ENCODE results near the gene PITPNM1.
A peak's percentile ranks its signal among the peaks of the same experiment; 100 is the strongest.
"Not testable (repeated sequence)": the region's sequence is repeated elsewhere in the genome, so short reads cannot be mapped to it uniquely, and the experiment has no call there.

Gene PITPNM1

DNA sequence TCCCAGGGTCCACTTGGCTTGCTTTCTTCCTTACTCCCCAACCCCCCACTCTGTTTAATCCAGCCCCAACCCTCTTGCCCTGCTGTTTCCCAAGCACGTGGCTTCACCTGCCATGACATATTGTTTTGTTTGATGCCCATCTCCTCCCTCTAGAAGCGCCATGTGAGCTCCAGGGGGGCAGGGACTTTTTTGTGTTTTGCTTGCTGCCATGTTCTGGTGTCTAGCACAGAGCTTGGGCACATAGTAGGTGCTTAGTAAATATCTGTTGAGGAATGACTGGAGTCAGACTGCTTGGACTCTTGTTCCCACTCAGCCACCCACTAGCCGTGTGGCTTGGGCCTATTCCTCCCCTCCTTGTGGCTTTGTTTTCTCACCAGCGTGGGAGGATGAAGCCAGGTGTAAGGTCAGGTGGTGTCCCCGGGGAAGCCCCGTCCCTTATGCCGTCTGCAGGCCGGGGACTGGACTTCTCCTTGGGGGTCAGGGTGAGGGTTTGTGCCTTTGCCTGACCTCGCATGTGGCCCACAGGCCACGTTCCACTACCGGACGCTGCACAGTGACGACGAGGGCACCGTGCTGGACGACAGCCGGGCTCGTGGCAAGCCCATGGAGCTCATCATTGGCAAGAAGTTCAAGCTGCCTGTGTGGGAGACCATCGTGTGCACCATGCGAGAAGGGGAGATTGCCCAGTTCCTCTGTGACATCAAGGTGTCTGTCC is 18.5 kb downstream of the PITPNM1 start:
- DNase-seq, result no peak

DNA sequence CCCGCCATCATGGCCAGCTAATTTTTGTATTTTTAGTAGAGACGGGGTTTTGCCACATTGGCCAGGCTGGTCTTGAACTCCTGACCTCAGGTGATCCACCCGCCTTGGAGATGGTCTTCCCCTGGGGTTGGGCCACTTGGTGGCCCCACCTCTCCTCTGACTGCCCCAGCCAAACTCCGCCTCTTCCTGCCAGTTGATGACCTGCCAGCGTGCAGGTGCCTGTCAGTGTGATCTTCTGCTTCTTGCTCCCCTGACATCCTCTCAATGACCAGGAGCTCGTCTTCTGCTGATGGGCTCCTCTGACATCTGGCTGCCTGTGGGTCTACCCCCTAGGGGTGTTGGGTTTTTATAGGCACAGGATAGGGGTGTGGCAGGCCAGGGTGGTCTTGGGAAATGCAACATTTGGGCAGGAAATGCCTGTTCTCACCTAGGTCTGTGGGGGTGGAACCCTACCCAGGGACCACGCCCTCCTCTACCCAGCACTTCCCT is 19.2 kb downstream of the PITPNM1 start:
- not testable (repeated sequence) for DNase-seq

- no peak for DNase-seq
These were observed 20.3 kb downstream of the PITPNM1 start for GRCh38 chr11:67484847-67485311.

- no peak for DNase-seq
These were observed 21.1 kb downstream of the PITPNM1 start for GRCh38 chr11:67483831-67484665.

DNA sequence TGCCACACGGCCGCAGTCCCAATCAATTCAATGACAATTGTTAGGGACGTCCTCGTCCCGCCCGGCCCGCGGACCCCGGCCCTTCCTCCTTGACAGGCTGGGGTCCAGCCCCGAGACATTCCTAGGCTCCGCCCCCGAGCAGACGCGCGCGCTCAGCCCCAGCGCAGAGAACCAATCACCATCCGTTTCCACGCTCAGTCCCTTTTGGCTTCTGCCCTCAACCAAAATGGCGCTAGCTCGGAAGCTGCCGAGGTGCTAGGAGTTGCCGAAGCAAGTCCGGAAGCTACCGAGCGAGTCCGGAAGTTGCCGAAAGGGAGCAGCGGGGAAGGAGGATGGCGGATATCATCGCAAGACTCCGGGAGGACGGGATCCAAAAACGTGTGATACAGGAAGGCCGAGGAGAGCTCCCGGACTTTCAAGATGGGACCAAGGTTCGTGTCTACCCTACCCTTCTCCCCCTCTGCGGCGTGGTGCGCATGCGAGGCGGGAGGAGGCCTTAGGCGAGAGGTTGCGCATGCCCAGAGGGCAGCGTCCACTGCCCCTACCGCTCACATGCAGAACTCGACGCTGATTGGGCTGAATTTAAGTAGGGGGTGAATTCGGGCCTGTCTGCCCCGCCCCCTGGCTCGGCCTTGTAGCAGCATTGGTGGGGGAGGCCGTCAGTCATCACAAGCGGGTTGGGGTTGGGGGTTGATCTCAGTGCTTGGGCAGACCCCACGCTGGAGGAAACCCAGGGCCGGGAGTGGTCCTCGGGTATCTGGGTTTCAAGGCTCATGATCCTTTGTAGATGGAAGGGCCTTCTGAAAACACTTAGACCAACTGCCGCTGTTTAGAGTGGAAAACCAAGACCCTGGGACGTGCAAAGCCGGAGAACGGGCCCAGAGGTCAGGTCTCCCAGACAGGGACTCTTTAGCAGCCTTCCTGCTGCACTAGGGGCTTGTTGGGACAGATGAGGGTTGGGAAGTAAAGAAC is 22.1 kb downstream of the PITPNM1 start, which contains the start of gene AIP:
Gene AIP, plus strand, starts transcription at position 200 of the 972 bp plus-strand sequence. Its CDS starts 133 bp downstream, at position 333.
- DNase-seq, result peak; percentile 96

DNA sequence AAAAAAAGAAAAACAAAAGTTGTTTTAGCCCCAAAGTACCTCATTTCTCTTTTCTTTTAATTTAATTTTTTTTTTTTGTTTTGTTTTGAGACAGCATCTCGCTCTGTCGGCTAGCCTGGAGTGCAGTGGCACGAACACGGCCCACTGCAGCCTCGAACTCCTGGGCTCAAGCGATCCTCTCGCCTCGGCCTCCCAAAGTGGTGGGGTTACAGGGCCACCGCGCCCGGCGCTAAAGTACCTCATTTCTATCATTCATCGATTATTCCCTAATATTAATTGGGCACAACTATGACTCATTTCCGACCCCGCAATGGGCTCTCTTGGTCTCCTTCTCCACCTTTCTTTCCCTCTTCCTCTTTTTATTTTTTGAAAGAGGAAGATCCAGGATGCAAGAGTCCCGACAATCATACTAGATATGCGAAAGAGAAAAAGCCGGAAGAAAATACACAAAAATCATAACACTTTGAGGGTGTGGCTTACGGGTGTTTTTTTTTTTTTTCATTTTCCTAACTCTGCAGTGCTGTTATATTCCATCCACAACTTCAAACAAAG is 22.8 kb downstream of the PITPNM1 start:
- DNase-seq, result no peak

GRCh38 chr11:67477344-67478050 is 27.7 kb downstream of the PITPNM1 start:
- not testable (repeated sequence) for DNase-seq

DNA sequence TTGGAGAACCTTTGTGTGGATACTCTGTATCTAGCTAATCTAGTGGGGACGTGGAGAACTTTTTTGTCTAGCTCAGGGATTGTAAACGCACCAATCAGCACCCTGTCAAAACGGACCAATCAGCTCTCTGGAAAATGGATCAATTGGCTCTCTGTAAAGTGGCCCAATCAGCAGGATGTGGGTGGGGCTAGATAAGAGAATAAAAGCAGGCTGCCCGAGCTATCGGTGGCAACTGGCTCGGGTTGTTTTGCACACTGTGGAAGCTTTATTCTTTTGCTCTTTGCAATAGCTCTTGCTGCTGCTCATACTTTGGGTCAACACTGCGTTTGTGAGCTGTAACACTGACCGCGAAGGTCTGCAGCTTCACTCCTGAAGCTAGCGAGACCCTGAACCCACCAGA is 28.5 kb downstream of the PITPNM1 start:
- DNase-seq, result not testable (repeated sequence)

- no peak for DNase-seq
These were observed 32.3 kb downstream of the PITPNM1 start for GRCh38 chr11:67472882-67473281.

GRCh38 chr11:67470337-67471002 is 34.7 kb downstream of the PITPNM1 start:
- no peak for DNase-seq

DNA sequence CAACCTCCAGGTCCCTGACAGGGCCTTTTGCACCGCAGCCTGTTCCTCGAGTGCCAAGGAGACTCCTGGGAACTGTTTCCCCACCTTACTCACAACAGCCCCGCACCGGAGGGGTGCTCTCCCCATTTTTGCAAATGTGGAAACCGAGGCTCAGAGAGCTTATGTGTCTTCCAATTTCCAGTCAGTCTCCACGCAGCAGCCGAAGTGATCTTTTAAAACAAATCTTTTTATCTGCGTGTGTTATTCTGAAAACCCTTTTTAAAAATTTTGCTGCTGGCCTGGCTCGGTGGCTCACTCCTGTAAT is 35.7 kb downstream of the PITPNM1 start:
- DNase-seq, result no peak

DNA sequence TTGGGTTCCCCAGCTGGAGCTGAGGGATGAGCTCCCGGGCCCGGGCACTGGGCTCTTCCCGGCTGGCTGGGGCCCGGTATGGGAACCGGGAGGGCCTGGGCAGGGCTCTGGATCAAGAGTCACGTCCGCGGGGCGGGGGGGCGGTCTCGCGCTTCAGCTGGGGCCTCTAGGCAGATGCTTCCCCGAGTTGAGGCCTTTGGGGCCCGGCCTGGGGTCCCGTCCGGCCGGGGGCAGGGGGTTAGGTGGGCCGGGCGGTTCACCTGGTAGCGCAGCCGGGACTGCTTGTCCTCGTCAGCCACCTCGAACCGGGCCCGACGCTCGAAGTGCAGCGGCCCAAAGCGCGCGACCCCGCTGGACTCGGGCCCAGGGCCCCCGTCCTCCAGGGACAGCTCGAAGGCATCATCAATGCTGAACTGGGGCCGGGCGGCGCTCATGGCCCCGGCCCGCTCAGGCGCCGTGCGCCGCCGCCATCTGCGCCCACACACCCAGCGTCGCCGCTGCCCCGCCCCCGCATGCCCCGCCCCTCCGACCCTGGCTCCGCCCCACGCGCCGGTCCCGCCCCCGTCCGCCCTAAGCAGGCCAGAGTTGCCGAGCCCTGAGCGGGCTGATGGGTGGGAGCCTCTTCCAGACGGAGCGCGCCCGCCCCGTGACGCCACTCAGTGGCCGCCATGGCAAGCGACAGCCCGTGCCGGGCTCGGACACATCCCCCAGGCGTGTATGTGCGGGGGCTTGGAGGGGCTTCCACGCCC is 36.2 kb downstream of the PITPNM1 start, which contains the start of gene TMEM134:
Gene TMEM134, minus strand, starts transcription at position 493 of the 749 bp plus-strand sequence. Its CDS starts 59 bp downstream, at position 434.
- DNase-seq, result peak; percentile 30

DNA sequence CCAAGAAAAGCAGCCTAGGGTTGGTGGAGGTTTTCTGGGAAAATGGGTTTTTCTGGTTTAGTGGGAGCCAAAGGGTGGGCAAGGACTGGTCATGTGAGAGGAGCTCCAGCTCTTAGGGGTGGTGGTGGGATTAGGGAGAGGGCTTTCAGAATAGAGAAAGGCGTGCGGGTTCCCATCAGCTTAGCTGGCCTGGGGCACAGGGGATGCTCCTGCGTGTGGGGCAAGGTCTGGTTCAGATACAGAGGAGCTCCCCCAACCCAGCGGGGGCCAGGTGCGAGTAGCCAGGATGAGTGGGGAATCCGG is 36.8 kb downstream of the PITPNM1 start:
- no peak for DNase-seq

DNA sequence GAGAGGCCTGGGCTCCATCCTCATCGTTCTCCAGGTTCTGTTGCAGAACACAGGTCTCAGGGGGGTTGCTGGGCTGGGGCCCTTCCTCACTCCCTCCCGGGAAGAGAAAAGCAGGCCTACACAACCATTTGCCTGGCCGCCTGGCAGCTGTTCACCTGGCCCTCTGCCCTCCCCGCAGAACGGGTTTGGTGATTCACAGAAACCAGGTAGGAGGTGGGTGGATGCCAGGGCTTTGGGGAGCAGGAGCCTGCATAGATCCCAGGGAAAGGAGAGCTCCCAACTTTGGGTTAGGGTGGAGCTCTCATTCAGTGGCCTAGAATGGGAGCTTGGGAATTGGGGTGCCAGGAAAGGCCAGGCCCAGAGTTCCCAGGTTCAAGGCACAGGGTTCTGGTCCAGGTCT is 37.1 kb downstream of the PITPNM1 start:
- no peak for DNase-seq

DNA sequence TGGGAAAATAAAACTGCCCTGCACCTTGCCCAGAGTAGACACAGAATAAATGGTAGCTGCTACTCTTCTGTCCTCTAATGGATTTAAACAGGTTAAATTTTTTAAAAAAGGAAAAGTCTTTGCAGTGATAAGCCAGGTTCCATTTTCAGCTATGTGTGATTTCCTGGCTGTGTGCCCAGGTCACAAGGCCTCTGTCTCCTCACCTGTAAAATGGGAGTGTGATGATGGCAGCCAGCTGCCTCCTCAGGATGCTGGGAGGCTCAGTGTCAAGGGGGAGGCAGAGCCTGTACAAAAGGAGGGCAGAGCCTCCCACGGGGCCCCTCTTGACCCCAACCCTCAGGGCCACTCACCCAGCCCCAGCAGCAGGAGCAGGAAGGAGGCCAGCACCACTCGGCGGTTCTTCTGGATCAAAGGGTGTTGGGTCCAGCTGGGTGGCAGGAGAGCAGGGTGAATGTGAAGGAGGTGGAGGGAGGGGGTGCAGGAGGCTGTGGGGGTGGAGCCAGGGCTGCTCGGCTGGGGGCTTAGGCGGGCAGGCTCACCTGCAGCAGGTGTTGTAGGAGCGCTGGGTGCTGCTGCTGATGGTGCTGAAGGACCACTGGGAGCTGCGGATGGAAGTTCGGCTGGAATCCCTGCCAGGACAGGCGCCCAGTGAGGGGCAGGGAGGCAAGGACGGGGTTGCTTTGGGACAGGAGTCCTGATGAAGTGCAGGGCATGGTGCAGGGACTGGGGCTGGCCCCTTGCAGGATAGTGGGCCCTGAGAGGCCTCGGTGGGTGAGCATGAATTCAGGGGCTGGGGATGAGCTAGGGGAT is 38.0 kb downstream of the PITPNM1 start:
- DNase-seq, result no peak

GRCh38 chr11:67466367-67466766 is 38.8 kb downstream of the PITPNM1 start:
- DNase-seq, result no peak

GRCh38 chr11:67465530-67465929 is 39.6 kb downstream of the PITPNM1 start:
- DNase-seq, result not testable (repeated sequence)

GRCh38 chr11:67465189-67465510 is 40.0 kb downstream of the PITPNM1 start:
- no peak for DNase-seq

DNA sequence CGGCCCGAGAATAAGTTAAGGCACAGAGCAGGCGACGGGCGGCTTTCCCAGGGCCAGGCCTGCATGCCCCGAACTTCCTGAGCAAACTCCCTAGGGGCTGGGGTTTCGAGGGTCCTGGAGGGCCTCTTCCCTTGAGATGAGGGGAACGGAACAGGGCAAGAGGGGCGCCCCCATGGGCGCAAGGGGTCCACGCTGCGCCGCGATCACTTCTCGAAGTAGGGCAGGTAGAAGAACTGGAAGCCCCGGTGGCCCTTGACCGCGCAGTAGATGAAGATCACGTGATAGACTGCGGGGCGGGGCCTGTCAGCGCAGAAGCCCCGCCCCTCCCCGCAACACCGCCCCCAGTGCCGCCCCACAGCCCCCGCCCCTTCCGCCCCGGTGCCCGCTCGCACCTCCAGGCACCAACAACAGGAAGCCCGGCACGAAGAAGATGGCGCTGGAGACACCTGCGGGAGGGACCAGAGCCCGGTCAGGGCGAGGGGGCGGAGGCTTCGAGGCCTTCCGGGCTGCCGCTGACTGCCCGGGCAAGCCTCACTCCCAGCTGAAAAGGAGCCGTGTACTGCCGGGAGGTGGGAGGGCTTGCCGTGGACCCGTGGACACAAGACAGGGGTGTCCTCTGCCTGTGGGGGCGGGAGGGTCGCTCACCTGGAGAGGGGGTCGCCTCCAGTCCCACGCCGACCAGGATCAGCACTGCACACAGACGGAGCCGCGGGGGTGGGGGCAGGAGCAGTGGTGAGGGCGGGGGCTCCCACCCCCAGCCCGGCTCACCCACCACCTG is 40.6 kb downstream of the PITPNM1 start:
- DNase-seq, result peak; percentile 78
